Limb (tissue), 2 donors: ENCODE measurements around the gene BHMT2.

Experiments used
- DNase-seq, 2 donors: peaks; one replicate each; pipeline ENCODE4 v3.0.0-alpha.2; 2016; ENCODE audit errors: extremely low spot score in 2 of 2

BHMT2 gene

DNA sequence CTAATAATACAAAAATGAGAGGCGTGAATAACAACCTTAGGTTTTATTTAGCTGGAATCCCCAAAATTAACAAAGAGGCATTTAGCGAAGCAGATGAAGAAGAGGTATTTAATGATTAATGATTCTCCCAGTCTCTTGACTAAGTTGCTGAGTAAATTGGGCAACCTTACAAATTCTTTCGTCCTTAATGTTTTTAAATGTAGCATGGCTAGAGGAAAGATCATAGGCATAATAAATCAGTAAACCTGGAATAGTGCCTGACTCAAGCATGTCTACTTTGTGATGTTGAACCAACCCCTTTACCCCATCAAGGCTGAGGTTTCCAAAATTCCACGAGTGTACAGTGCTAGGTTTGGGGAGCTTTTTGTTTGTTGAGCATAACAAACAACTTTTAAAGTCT is 49.9 kb downstream of the BHMT2 start:
- DNase-seq = no peak

- no peak for DNase-seq
These were observed 50.7 kb downstream of the BHMT2 start for GRCh38 chr5:79120221-79120620.

- no peak for DNase-seq
These were observed 53.4 kb downstream of the BHMT2 start for GRCh38 chr5:79122973-79123372.

DNA sequence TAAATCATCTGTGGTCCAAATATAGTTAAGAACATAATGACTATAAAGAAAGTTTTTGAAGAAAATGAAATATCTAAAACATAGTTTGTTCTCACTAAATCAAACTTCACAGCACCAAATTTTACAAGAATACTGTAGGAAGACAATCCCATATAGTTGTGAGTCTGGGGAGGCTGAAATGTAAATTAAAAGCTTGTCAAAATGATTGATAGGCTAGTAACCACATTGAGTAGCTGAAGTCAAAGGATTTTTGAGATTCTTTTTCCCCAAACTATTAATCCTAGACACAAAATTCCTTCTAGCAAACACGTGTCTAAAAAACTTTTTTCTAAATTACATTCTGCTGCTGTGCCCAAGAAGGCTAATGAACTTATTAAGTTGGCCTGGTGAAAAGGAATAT is 55.0 kb downstream of the BHMT2 start:
- DNase-seq = no peak

GRCh38 chr5:79130781-79131180 is 61.2 kb downstream of the BHMT2 start:
- no peak for DNase-seq

- peak in 1 of 2 donors; percentile 84 for DNase-seq
These were observed 63.6 kb downstream of the BHMT2 start for GRCh38 chr5:79133121-79133656.

DNA sequence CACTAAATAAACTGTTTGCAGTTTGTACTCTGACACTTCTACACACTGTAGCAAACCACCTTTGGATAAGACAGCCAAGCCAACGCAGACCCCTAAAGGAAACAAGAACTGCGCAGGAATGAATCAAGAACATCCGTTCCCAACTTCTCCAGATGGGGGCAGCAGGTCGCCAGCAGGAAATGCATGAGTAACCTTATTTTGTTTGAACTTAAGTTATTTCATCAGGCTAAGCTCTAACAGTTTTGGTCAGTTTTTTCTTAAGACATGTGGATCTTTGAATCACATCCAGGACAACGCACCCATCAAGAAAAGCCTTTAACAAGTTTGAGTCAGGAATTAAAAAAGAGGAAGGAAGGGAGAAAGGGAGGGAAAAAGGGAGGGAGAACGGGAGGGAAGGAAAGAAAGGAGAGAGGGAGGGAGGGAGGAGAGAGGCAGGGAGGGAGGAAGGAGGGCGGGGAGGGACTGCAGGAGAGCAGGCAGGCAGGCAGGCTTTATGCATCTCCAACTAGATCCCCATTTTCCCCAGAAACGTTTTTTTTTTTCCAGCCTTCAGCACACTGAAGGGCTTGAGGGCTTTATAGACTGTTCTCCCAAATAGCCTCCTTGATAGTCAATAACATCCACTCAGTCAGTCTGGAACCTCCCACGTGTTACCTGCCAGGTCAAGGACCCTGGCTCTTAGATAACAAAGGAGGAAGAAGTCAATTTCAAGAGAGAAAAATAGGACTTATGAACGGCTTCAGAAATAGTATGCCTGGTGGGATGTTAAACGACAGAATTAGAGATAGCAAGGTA is 64.3 kb downstream of the BHMT2 start:
- DNase-seq = peak; percentile 80

- DNase-seq = no peak
These were observed 66.4 kb downstream of the BHMT2 start for GRCh38 chr5:79135790-79136553.

DNA sequence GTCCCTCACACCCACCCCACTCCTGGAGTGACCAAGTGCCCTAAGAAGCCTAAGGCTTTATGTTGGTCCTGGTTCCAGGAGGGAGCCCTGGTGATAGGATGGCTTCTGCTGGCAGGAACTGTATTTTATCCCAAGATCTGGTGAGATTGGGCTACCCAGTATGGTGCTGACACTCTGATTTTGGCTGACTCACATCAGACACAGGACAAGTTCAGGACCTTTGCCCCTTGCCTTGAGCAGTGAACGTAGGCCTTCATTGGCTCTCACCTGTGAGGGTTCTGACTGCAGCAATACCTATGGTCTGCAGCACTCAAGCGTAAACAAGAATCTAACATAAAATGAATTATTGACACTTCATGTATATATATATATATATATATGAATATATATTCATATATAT is 67.1 kb downstream of the BHMT2 start:
- no peak for DNase-seq
